CD4-positive, alpha-beta memory T cell (primary cell): Measurements from ENCODE around the gene MYLK3. TPM values are rescaled to one million over a fixed set of nuclear protein-coding genes. Genes with fewer than 3 reads are reported as not detected.

Experiments
- CTCF ChIA-PET: fragments of 350-600 bp; sonication (Branson Sonifier 250); formaldehyde crosslinking; loops from one replicate; lab custom pipeline; 2021; ENCODE audit warnings: inconsistent platforms; ENCODE audit not compliant: partially characterized antibody; lab: Charles Lee
- POLR2A ChIA-PET: fragments of 350-600 bp; sonication (Branson Sonifier 250); formaldehyde crosslinking; loops from one replicate; lab custom pipeline; 2021; ENCODE audit not compliant: partially characterized antibody; lab: Charles Lee
- DNase-seq, 5 donors: peaks; one replicate each; pipeline versions ENCODE4 v3.0.0 to v3.0.0-alpha.2; 2020 to 2022; ENCODE audit warnings: mixed read lengths in 1 of 5
- H3K27ac ChIP-seq: one replicate; pipeline ENCODE4 v1.7.0; 2013; ENCODE audit warnings: low read depth, low read length
- H3K27me3 ChIP-seq: 2 replicates; pipeline ENCODE4 v1.7.0; 2013; ENCODE audit warnings: mild to moderate bottlenecking, low read length, moderate library complexity; ENCODE audit not compliant: insufficient read depth
- H3K36me3 ChIP-seq: 2 replicates; pipeline ENCODE4 v1.7.0; 2013; ENCODE audit warnings: mild to moderate bottlenecking, low read length, moderate library complexity; ENCODE audit not compliant: insufficient read depth
- H3K4me1 ChIP-seq: 2 replicates; pipeline ENCODE4 v1.7.0; 2013; ENCODE audit warnings: mild to moderate bottlenecking, low read length, moderate library complexity; ENCODE audit not compliant: insufficient read depth
- H3K4me3 ChIP-seq, 2 donors: one replicate each; pipeline ENCODE4 v1.7.0; 2013; ENCODE audit warnings: low read length in 2 of 2, mild to moderate bottlenecking in 1 of 2
- H3K9me3 ChIP-seq, 2 donors: one replicate each; pipeline ENCODE4 v1.7.0; 2013; ENCODE audit warnings: low read length in 2 of 2, control low read depth in 1 of 2; ENCODE audit not compliant: control insufficient read depth in 1 of 2
- H3K27ac Mint-ChIP-seq, 7 donors: one replicate each; pipeline ENCODE4 v1.8.0; 2020 to 2021; ENCODE audit warnings: mixed read lengths in 7 of 7, mild to moderate bottlenecking in 6 of 7, inconsistent platforms in 3 of 7, moderate library complexity in 3 of 7
- H3K27me3 Mint-ChIP-seq, 2 donors: one replicate each; pipeline ENCODE4 v1.8.0; 2020 to 2021; ENCODE audit warnings: mixed read lengths in 2 of 2
- H3K36me3 Mint-ChIP-seq, 2 donors: one replicate each; pipeline ENCODE4 v1.8.0; 2020 to 2021; ENCODE audit warnings: mixed read lengths in 2 of 2, inconsistent platforms in 1 of 2, mild to moderate bottlenecking in 1 of 2
- H3K4me1 Mint-ChIP-seq, 4 donors: one replicate each; pipeline ENCODE4 v1.8.0; 2020 to 2021; ENCODE audit warnings: mixed read lengths in 4 of 4, mild to moderate bottlenecking in 1 of 4
- H3K4me3 Mint-ChIP-seq, 8 donors: one replicate each; pipeline ENCODE4 v1.8.0; 2020 to 2021; ENCODE audit warnings: mixed read lengths in 8 of 8, mild to moderate bottlenecking in 7 of 8, moderate library complexity in 6 of 8, inconsistent platforms in 3 of 8
- H3K9me3 Mint-ChIP-seq, 8 donors: one replicate each; pipeline ENCODE4 v1.8.0; 2020 to 2021; ENCODE audit warnings: mixed read lengths in 8 of 8, mild to moderate bottlenecking in 5 of 8, inconsistent platforms in 3 of 8, moderate library complexity in 1 of 8
- intact Hi-C: fragments of 100-400 bp; cut with micrococcal nuclease; formaldehyde crosslinking; loops from one replicate; pipeline ENCODE4 v1.15.1; 2023
- polyA plus RNA-seq, 2 donors: library from polyadenylated mRNA; unstranded; fragments of 300-500 nt; fragmentation: Illumina TruSeq; gene quantifications; one replicate each; pipeline ENCODE4 v1.2.3, GENCODE V29; 2021
- total RNA-seq, 2 experiments: library from RNA; stranded (reverse); gene quantifications; one replicate each; pipeline ENCODE4 v1.2.3, GENCODE V29; 2021

Gene MYLK3
- total and polyA plus RNA-seq, 4 experiments from 2014 or later, result 0.32 TPM; not detected in 3

GRCh38 chr16:46712911-46713310, 35.2 kb downstream of the MYLK3 start:
- ChIA-PET CTCF (no interaction called here), POLR2A (no interaction called here)
- DNase-seq, result no peak
- no peaks in the 10 kb centered on the region for H3K9me3 Mint-ChIP-seq
- no peaks in the 10 kb centered on the region for H3K4me1 Mint-ChIP-seq
- intact Hi-C loops, result no loop called here
- Histone ChIP-seq H3K4me1 (no peaks in the 10 kb centered on the region), H3K9me3 (no peaks in the 10 kb centered on the region), H3K27ac (no peak overlapping the region), H3K27me3 (no peaks in the 10 kb centered on the region), H3K36me3 (no peaks in the 10 kb centered on the region), H3K4me3 (no peak overlapping the region)
- peak overlapping the region in 1 of 7 donors; percentile 51 for H3K27ac Mint-ChIP-seq
- H3K4me3 Mint-ChIP-seq, result no peak overlapping the region
- no peaks in the 10 kb centered on the region for H3K36me3 Mint-ChIP-seq
- no peaks in the 10 kb centered on the region for H3K27me3 Mint-ChIP-seq

GRCh38 chr16:46711106-46712058, 36.8 kb downstream of the MYLK3 start:
- no peaks in the 10 kb centered on the region for H3K27me3 Mint-ChIP-seq
- intact Hi-C loops, result no loop called here
- no peak overlapping the region for H3K27ac ChIP-seq
- H3K9me3 Mint-ChIP-seq, result no peaks in the 10 kb centered on the region
- no peaks in the 10 kb centered on the region for H3K36me3 ChIP-seq
- no peaks in the 10 kb centered on the region for H3K27me3 ChIP-seq
- DNase-seq, result no peak
- POLR2A ChIA-PET, result no interaction called here
- CTCF ChIA-PET, result no interaction called here
- no peak overlapping the region for H3K27ac Mint-ChIP-seq
- H3K4me1 Mint-ChIP-seq, result no peaks in the 10 kb centered on the region
- H3K36me3 Mint-ChIP-seq, result no peaks in the 10 kb centered on the region
- H3K4me3 ChIP-seq, result no peak overlapping the region
- no peaks in the 10 kb centered on the region for H3K4me1 ChIP-seq
- H3K9me3 ChIP-seq, result no peaks in the 10 kb centered on the region
- no peak overlapping the region for H3K4me3 Mint-ChIP-seq

GRCh38 chr16:46709469-46710005, 38.6 kb downstream of the MYLK3 start:
- Mint-ChIP-seq H3K36me3 (no peaks in the 10 kb centered on the region), H3K27ac (no peak overlapping the region), H3K4me3 (no peak overlapping the region), H3K27me3 (no peaks in the 10 kb centered on the region), H3K4me1 (no peaks in the 10 kb centered on the region), H3K9me3 (no peaks in the 10 kb centered on the region)
- no peak overlapping the region for H3K4me3 ChIP-seq
- no peaks in the 10 kb centered on the region for H3K9me3 ChIP-seq
- no peaks in the 10 kb centered on the region for H3K27me3 ChIP-seq
- H3K27ac ChIP-seq, result no peak overlapping the region
- DNase-seq, result no peak
- ChIA-PET CTCF (no interaction called here), POLR2A (no interaction called here)
- intact Hi-C loops, result no loop called here
- H3K4me1 ChIP-seq, result no peaks in the 10 kb centered on the region
- no peaks in the 10 kb centered on the region for H3K36me3 ChIP-seq

GRCh38 chr16:46706642-46707041, 41.5 kb downstream of the MYLK3 start:
- no peaks in the 10 kb centered on the region for H3K4me1 Mint-ChIP-seq
- no peaks in the 10 kb centered on the region for H3K36me3 Mint-ChIP-seq
- no peak overlapping the region for H3K4me3 ChIP-seq
- CTCF ChIA-PET, result no interaction called here
- no peaks in the 10 kb centered on the region for H3K9me3 Mint-ChIP-seq
- DNase-seq, result no peak
- H3K4me3 Mint-ChIP-seq, result no peak overlapping the region
- no peak overlapping the region for H3K27ac ChIP-seq
- no peaks in the 10 kb centered on the region for H3K4me1 ChIP-seq
- no peaks in the 10 kb centered on the region for H3K9me3 ChIP-seq
- POLR2A ChIA-PET, result no interaction called here
- no peak overlapping the region for H3K27ac Mint-ChIP-seq
- intact Hi-C loops, result no loop called here
- H3K36me3 ChIP-seq, result no peaks in the 10 kb centered on the region
- no peaks in the 10 kb centered on the region for H3K27me3 ChIP-seq
- no peaks in the 10 kb centered on the region for H3K27me3 Mint-ChIP-seq

GRCh38 chr16:46702030-46702429, 46.1 kb downstream of the MYLK3 start:
- Histone ChIP-seq H3K36me3 (no peaks in the 10 kb centered on the region), H3K4me3 (no peak overlapping the region), H3K9me3 (no peaks in the 10 kb centered on the region), H3K4me1 (no peaks in the 10 kb centered on the region), H3K27ac (no peak overlapping the region), H3K27me3 (no peaks in the 10 kb centered on the region)
- H3K27me3 Mint-ChIP-seq, result no peaks in the 10 kb centered on the region
- intact Hi-C loops, result no loop called here
- CTCF ChIA-PET, result no interaction called here
- H3K36me3 Mint-ChIP-seq, result no peaks in the 10 kb centered on the region
- no peaks in the 10 kb centered on the region for H3K4me1 Mint-ChIP-seq
- DNase-seq, result no peak
- no peak overlapping the region for H3K4me3 Mint-ChIP-seq
- POLR2A ChIA-PET, result no interaction called here
- H3K9me3 Mint-ChIP-seq, result no peaks in the 10 kb centered on the region
- peak overlapping the region in 1 of 7 donors; percentile 15 for H3K27ac Mint-ChIP-seq

GRCh38 chr16:46701615-46702014, 46.5 kb downstream of the MYLK3 start:
- Mint-ChIP-seq H3K4me3 (no peak overlapping the region), H3K4me1 (no peaks in the 10 kb centered on the region), H3K9me3 (no peaks in the 10 kb centered on the region), H3K36me3 (no peaks in the 10 kb centered on the region), H3K27ac (peak overlapping the region in 1 of 7 donors; percentile 15), H3K27me3 (no peaks in the 10 kb centered on the region)
- POLR2A ChIA-PET, result no interaction called here
- no peaks in the 10 kb centered on the region for H3K4me1 ChIP-seq
- intact Hi-C loops, result no loop called here
- H3K36me3 ChIP-seq, result no peaks in the 10 kb centered on the region
- no peak overlapping the region for H3K4me3 ChIP-seq
- H3K27ac ChIP-seq, result no peak overlapping the region
- CTCF ChIA-PET, result interaction anchor here (0.9 kb wide), 1 partner anchor 238 kb away, joined by 3 read pairs; no protein-coding TSS in a partner anchor
- DNase-seq, result no peak
- H3K9me3 ChIP-seq, result no peaks in the 10 kb centered on the region
- H3K27me3 ChIP-seq, result no peaks in the 10 kb centered on the region

- no peaks in the 10 kb centered on the region for H3K4me1 Mint-ChIP-seq
- no peak for DNase-seq
- ChIA-PET POLR2A (no interaction called here), CTCF (no interaction called here)
- H3K36me3 Mint-ChIP-seq, result peaks cover 0 to 3% of the 10 kb centered on the region in 2 donors
- H3K27me3 Mint-ChIP-seq, result no peaks in the 10 kb centered on the region
- no peaks in the 10 kb centered on the region for H3K4me1 ChIP-seq
- intact Hi-C loops, result no loop called here
- no peak overlapping the region for H3K27ac ChIP-seq
- no peak overlapping the region for H3K4me3 Mint-ChIP-seq
- no peak overlapping the region for H3K4me3 ChIP-seq
- no peaks in the 10 kb centered on the region for H3K9me3 ChIP-seq
- H3K9me3 Mint-ChIP-seq, result no peaks in the 10 kb centered on the region
- no peaks in the 10 kb centered on the region for H3K27me3 ChIP-seq
- H3K27ac Mint-ChIP-seq, result no peak overlapping the region
- H3K36me3 ChIP-seq, result no peaks in the 10 kb centered on the region
Observed at GRCh38 chr16:46700048-46700447, 48.1 kb downstream of the MYLK3 start.
